Activated naive CD4-positive, alpha-beta T cell (primary cell): Measurements from ENCODE around the gene DRD3.

ENCODE experiments used
- DNase-seq, 4 experiments: peaks; one replicate each; lab custom pipeline; 2025; lab: John Stamatoyannopoulos, UW

Gene DRD3

GRCh38 chr3:114120211-114120610, 58.6 kb downstream of the DRD3 start:
- no peak for DNase-seq

GRCh38 chr3:114119776-114120175, 59.1 kb downstream of the DRD3 start:
- no peak for DNase-seq

- DNase-seq: no peak
Measured at GRCh38 chr3:114115143-114115542, 63.7 kb downstream of the DRD3 start.

- DNase-seq: no peak
Measured at GRCh38 chr3:114114719-114115118, 64.1 kb downstream of the DRD3 start.

GRCh38 chr3:114112696-114113095, 66.2 kb downstream of the DRD3 start:
- no peak for DNase-seq

- no peak for DNase-seq
Measured at GRCh38 chr3:114111060-114111770, 67.6 kb downstream of the DRD3 start.

- DNase-seq: no peak
Measured at GRCh38 chr3:114110439-114110838, 68.4 kb downstream of the DRD3 start.

GRCh38 chr3:114108137-114108536, 70.7 kb downstream of the DRD3 start:
- DNase-seq: no peak

GRCh38 chr3:114104414-114104813, 74.4 kb downstream of the DRD3 start:
- DNase-seq: no peak

- DNase-seq: no peak
Measured at GRCh38 chr3:114103858-114104257, 75.0 kb downstream of the DRD3 start.

GRCh38 chr3:114103181-114103580, 75.7 kb downstream of the DRD3 start:
- DNase-seq: no peak

- no peak for DNase-seq
Measured at GRCh38 chr3:114101101-114101500, 77.8 kb downstream of the DRD3 start.

GRCh38 chr3:114095796-114096195, 83.1 kb downstream of the DRD3 start:
- no peak for DNase-seq

- DNase-seq: no peak
Measured at GRCh38 chr3:114093596-114093995, 85.3 kb downstream of the DRD3 start.

GRCh38 chr3:114093016-114093380, 85.9 kb downstream of the DRD3 start:
- DNase-seq: no peak

- DNase-seq: no peak
Measured at GRCh38 chr3:114092151-114093015, 86.5 kb downstream of the DRD3 start.

- DNase-seq: no peak
Measured at GRCh38 chr3:114089675-114090074, 89.2 kb downstream of the DRD3 start.

GRCh38 chr3:114086356-114086755, 92.5 kb downstream of the DRD3 start:
- DNase-seq: no peak

- no peak for DNase-seq
Measured at GRCh38 chr3:114083112-114083511, 95.7 kb downstream of the DRD3 start.

- no peak for DNase-seq
Measured at GRCh38 chr3:114081037-114081436, 97.8 kb downstream of the DRD3 start.

GRCh38 chr3:114080201-114080600, 98.7 kb downstream of the DRD3 start:
- no peak for DNase-seq

GRCh38 chr3:114079761-114080160, 99.1 kb downstream of the DRD3 start:
- DNase-seq: no peak

- DNase-seq: no peak
Measured at GRCh38 chr3:114078126-114078525, 100.7 kb downstream of the DRD3 start.
